ENCODE measurements around the gene ARID4B.

DNA sequence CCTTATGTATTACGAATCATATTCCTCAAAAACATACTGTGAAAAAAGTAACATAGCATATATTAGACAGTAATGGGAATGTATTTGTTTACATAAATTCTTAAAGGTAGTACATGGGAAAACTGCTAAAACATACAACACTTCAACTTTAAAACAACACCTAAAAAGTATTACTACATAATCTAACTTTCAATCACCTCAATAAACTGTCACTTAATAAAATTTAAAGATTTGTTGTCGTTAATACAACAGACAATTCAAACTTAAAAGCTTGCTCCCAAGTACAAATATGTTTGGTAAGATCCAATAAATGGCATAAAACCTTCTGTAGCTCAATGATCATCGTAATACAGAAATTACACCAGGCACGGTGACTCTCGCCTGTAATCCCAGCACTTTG is 3.7 kb downstream of the ARID4B start:
- TF ChIP-seq, protein P1, sequence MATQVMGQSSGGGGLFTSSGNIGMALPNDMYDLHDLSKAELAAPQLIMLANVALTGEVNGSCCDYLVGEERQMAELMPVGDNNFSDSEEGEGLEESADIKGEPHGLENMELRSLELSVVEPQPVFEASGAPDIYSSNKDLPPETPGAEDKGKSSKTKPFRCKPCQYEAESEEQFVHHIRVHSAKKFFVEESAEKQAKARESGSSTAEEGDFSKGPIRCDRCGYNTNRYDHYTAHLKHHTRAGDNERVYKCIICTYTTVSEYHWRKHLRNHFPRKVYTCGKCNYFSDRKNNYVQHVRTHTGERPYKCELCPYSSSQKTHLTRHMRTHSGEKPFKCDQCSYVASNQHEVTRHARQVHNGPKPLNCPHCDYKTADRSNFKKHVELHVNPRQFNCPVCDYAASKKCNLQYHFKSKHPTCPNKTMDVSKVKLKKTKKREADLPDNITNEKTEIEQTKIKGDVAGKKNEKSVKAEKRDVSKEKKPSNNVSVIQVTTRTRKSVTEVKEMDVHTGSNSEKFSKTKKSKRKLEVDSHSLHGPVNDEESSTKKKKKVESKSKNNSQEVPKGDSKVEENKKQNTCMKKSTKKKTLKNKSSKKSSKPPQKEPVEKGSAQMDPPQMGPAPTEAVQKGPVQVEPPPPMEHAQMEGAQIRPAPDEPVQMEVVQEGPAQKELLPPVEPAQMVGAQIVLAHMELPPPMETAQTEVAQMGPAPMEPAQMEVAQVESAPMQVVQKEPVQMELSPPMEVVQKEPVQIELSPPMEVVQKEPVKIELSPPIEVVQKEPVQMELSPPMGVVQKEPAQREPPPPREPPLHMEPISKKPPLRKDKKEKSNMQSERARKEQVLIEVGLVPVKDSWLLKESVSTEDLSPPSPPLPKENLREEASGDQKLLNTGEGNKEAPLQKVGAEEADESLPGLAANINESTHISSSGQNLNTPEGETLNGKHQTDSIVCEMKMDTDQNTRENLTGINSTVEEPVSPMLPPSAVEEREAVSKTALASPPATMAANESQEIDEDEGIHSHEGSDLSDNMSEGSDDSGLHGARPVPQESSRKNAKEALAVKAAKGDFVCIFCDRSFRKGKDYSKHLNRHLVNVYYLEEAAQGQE (IDR thresholded peaks at IDR 0.05): no peak
- TF ChIP-seq POLR2A (IDR thresholded peaks at IDR 0.05; ENCODE audit: low read length) (no peak), RAD21 (conservative IDR thresholded peaks at IDR 0.05 in 1 of 2, IDR thresholded peaks at IDR 0.05 in 1 of 2) (no peak)
